Endothelial cell of umbilical vein (primary cell): ENCODE measurements around the gene RBM18. TPM values are rescaled to one million over a fixed set of nuclear protein-coding genes. Genes with fewer than 3 reads are reported as not detected.

Experiments
- BruUV-seq: library from RNA; stranded (reverse); fragments of 400-500 nt; replicated peaks from 2 replicates; lab custom pipeline; 2021; lab: Mats Ljungman, UMichigan
- CTCF ChIA-PET: fragments of 300-600, 350-600 bp; sonication (Branson Sonifier 250); formaldehyde crosslinking; loops from one replicate; lab custom pipeline; 2021; ENCODE audit warnings: antibody characterized with exemption, inconsistent platforms; lab: Charles Lee
- POLR2A ChIA-PET: fragments of 300-600, 350-600 bp; sonication (Branson Sonifier 250); formaldehyde crosslinking; loops from one replicate; lab custom pipeline; 2021; ENCODE audit warnings: antibody characterized with exemption, inconsistent platforms; lab: Charles Lee
- DNase-seq: peaks from one replicate; pipeline ENCODE4 v3.0.0-alpha.2; 2011; ENCODE audit warnings: low read depth, low spot score
- FAIRE-seq: peaks from 2 replicates; lab custom pipeline; 2011; peaks lifted over from hg19 to GRCh38; lab: Jason Lieb, UNC
- H2AFZ ChIP-seq: 2 replicates; pipeline ENCODE4 v1.6.0; 2012; ENCODE audit warnings: low read depth, low read length, control low read depth, inconsistent platforms
- H3K27ac ChIP-seq: 2 replicates; pipeline ENCODE4 v1.5.1; 2011; ENCODE audit warnings: low read depth, mild to moderate bottlenecking, control low read depth, low read length, moderate library complexity; ENCODE audit not compliant: insufficient read depth
- H3K27me3 ChIP-seq, 2 experiments: 2 replicates each; pipeline versions ENCODE4 v1.6.0 to v1.6.1; 2011; ENCODE audit warnings: low read length in 2 of 2, mixed read lengths in 1 of 2; ENCODE audit not compliant: control insufficient read depth in 2 of 2, insufficient read depth in 2 of 2
- H3K36me3 ChIP-seq, 2 experiments: 2 replicates in 1 of 2; 3 replicates in 1 of 2; pipeline ENCODE4 v1.5.1; 2011; ENCODE audit warnings: low read length in 2 of 2, mild to moderate bottlenecking in 1 of 2, moderate library complexity in 1 of 2; ENCODE audit not compliant: control insufficient read depth in 2 of 2, insufficient read depth in 2 of 2; ENCODE audit errors: extremely low read depth in 1 of 2
- H3K4me1 ChIP-seq: 3 replicates; pipeline ENCODE4 v1.5.1; 2011; ENCODE audit warnings: mild to moderate bottlenecking, low read length; ENCODE audit not compliant: control insufficient read depth, insufficient read depth; ENCODE audit errors: extremely low read depth
- H3K4me2 ChIP-seq: 2 replicates; pipeline ENCODE4 v1.6.1; 2011; ENCODE audit warnings: low read length, control low read depth, mixed read lengths; ENCODE audit not compliant: insufficient read depth
- H3K4me3 ChIP-seq, 3 experiments: fragments of 200-600 bp in 1 of 3; sonication (generic), shearing (Covaris generic) in 1 of 3; replicated peaks in 1 of 3; 2 replicates each; pipeline ENCODE4 v1.5.1; 2011 to 2016; ENCODE audit warnings: control low read depth in 3 of 3, low read length in 3 of 3, mild to moderate bottlenecking in 2 of 3, inconsistent platforms in 1 of 3, low read depth in 1 of 3, moderate library complexity in 1 of 3; ENCODE audit not compliant: insufficient read depth in 1 of 3
- H3K79me2 ChIP-seq: 2 replicates; pipeline ENCODE4 v1.6.0; 2012; ENCODE audit warnings: low read length, inconsistent platforms; ENCODE audit not compliant: control insufficient read depth, insufficient read depth
- H3K9ac ChIP-seq: replicated peaks from 2 replicates; pipeline ENCODE3; 2011; ENCODE audit warnings: low read length, control low read depth; ENCODE audit not compliant: insufficient read depth; ENCODE audit errors: extremely low read depth
- H3K9me1 ChIP-seq: replicated peaks from 3 replicates; pipeline ENCODE4 v1.6.0; 2011; ENCODE audit warnings: mild to moderate bottlenecking, low read length; ENCODE audit not compliant: control insufficient read depth, insufficient read depth; ENCODE audit errors: extremely low read depth
- H3K9me3 ChIP-seq: replicated peaks from 2 replicates; pipeline ENCODE4 v1.5.1; 2012; ENCODE audit warnings: low read length, inconsistent platforms; ENCODE audit not compliant: control insufficient read depth, insufficient read depth
- H4K20me1 ChIP-seq: replicated peaks from 2 replicates; pipeline ENCODE3; 2011; ENCODE audit warnings: mild to moderate bottlenecking, low read length; ENCODE audit not compliant: control insufficient read depth, insufficient read depth; ENCODE audit errors: extremely low read depth
- CTCF ChIP-seq, 2 donors: IDR thresholded peaks; 1 replicate in 1 of 2; 2 replicates in 1 of 2; pipeline ENCODE4 v1.5.1; 2011; ENCODE audit warnings: low read length in 2 of 2, mild to moderate bottlenecking in 2 of 2, moderate library complexity in 2 of 2, control low read depth in 1 of 2, inconsistent platforms in 1 of 2, low read depth in 1 of 2; ENCODE audit not compliant: insufficient read depth in 1 of 2; ENCODE audit errors: extremely low read depth in 1 of 2
- EZH2 ChIP-seq: IDR thresholded peaks from 2 replicates; pipeline ENCODE4 v1.6.1; 2012; ENCODE audit warnings: borderline replicate concordance, low read depth, mild to moderate bottlenecking, moderate library complexity, low read length, inconsistent platforms; ENCODE audit not compliant: severe bottlenecking
- FOS ChIP-seq: IDR thresholded peaks from 2 replicates; pipeline ENCODE4 v1.6.1; 2011; ENCODE audit warnings: mild to moderate bottlenecking, low read length, moderate library complexity, borderline replicate concordance; ENCODE audit not compliant: insufficient read depth
- GATA2 ChIP-seq: IDR thresholded peaks from 2 replicates; pipeline ENCODE4 v1.7.0; 2011; ENCODE audit warnings: low read depth, mild to moderate bottlenecking, moderate library complexity, mixed read lengths, low read length; ENCODE audit not compliant: insufficient read length, insufficient read depth
- JUN ChIP-seq: IDR thresholded peaks from 2 replicates; pipeline ENCODE4 v1.6.1; 2011; ENCODE audit warnings: borderline replicate concordance, low read depth; ENCODE audit not compliant: insufficient read length, insufficient read depth
- MAX ChIP-seq: IDR thresholded peaks from 2 replicates; pipeline ENCODE4 v1.6.1; 2011; ENCODE audit not compliant: insufficient read depth, insufficient read length
- MYC ChIP-seq: IDR thresholded peaks from one replicate; pipeline ENCODE4 v1.6.1; 2011; ENCODE audit warnings: mild to moderate bottlenecking, low read depth, low read length
- POLR2A ChIP-seq: IDR thresholded peaks from 2 replicates; pipeline ENCODE4 v1.6.1; 2012; ENCODE audit warnings: low read depth, mild to moderate bottlenecking, control low read depth, low read length
- POLR2AphosphoS5 ChIP-seq: IDR thresholded peaks from 2 replicates; pipeline ENCODE4 v1.6.1; 2012; ENCODE audit warnings: low read depth, mild to moderate bottlenecking, control low read depth, low read length, moderate library complexity; ENCODE audit not compliant: insufficient read depth
- dilution Hi-C: fragments of 300-500 bp; cut with MboI; formaldehyde crosslinking; loops from one replicate; pipeline ENCODE4 v1.15.0; 2019; ENCODE audit warnings: low sequenced_read_pairs; ENCODE audit not compliant: extremely low pct_ligation_motif_present
- intact Hi-C: fragments of 100-400 bp; cut with micrococcal nuclease; formaldehyde crosslinking; loops from one replicate; pipeline ENCODE4 v1.10.0; 2022
- polyA plus RNA-seq, 4 experiments: library from polyadenylated mRNA; depleted of rRNA in 3 of 4; stranded (reverse) in 3 of 4; unstranded in 1 of 4; fragments of >200 nt; gene quantifications; 2 replicates each; pipeline versions ENCODE4 v1.2.1 to v1.2.3, GENCODE V29; 2011 to 2012; ENCODE audit warnings: missing spikeins in 1 of 4
- total RNA-seq: library from RNA; stranded (reverse); gene quantifications from 2 replicates; pipeline ENCODE4 v1.2.3, GENCODE V29; 2021

The RBM18 gene
- total and polyA plus RNA-seq, 2 donors (not counting 3 experiments of a cell fraction or from before 2014, with no cell fraction given) = 7.9 to 26.9 TPM

GRCh38 chr9:122221183-122221811 is 43.3 kb downstream of the RBM18 start:
- Histone ChIP-seq H2AFZ (no peak overlapping the region), H3K27ac (no peak overlapping the region), H3K27me3 (peaks cover 24 to 27% of the 10 kb centered on the region in 2 experiments), H3K9ac (no peak overlapping the region), H3K79me2 (no peaks in the 10 kb centered on the region), H3K4me1 (peaks cover 9% of the 10 kb centered on the region), H3K4me3 (no peak overlapping the region), H3K9me1 (no peaks in the 10 kb centered on the region), H3K36me3 (no peaks in the 10 kb centered on the region), H4K20me1 (no peaks in the 10 kb centered on the region), H3K4me2 (no peak overlapping the region), H3K9me3 (no peaks in the 10 kb centered on the region)
- TF ChIP-seq FOS (no peak), MYC (no peak), MAX (no peak), EZH2 (no peak), JUN (no peak), POLR2A (no peak), GATA2 (no peak), POLR2AphosphoS5 (no peak), CTCF (IDR thresholded peaks at IDR 0.05; ENCODE audit: extremely low read depth in 1 of 2, insufficient read depth in 1 of 2, low read depth in 1 of 2, low read length in 2 of 2) (no peak)
- BruUV-seq = no TSS peak
- FAIRE-seq (no peak), DNase-seq (no peak)
- ChIA-PET CTCF (interaction anchor here (1.0 to 1.3 kb wide), 4 partner anchors 87 to 129 kb away, joined by 3 to 4 read pairs (median 3); no protein-coding TSS in a partner anchor), POLR2A (no interaction called here)
- intact Hi-C loops = no loop called here
- dilution Hi-C loops = no loop called here
